HepG2 (cell line): ENCODE measurements around the gene ZNF618. TPM values are rescaled to one million over a fixed set of nuclear protein-coding genes. Genes with fewer than 3 reads are reported as not detected.

Experiments used
- ATAC-seq: fragments of 200-7000 bp; cut with Tn5 transposase; 3 replicates; pipeline ENCODE4 v1.9.1; 2020; ENCODE audit warnings: mild to moderate bottlenecking, moderate library complexity
- BruUV-seq: library from RNA; stranded (reverse); fragments of 400-500 nt; replicated peaks from 2 replicates; lab custom pipeline; 2021; lab: Mats Ljungman, UMichigan
- CTCF ChIA-PET: fragments of 300-600 bp; formaldehyde crosslinking; extraction: SDS; loops from one replicate; lab custom pipeline; 2021; ENCODE audit warnings: low total read pairs, inconsistent platforms, low intra/inter-chr PET ratio; lab: Yijun Ruan, JAX
- POLR2A ChIA-PET: fragments of 350-600 bp; sonication (Branson Sonifier 250); formaldehyde crosslinking; loops from one replicate; lab custom pipeline; 2020; ENCODE audit warnings: antibody characterized with exemption, inconsistent platforms; lab: Yijun Ruan, JAX
- DNase-seq: peaks from one replicate; pipeline ENCODE4 v3.0.0-alpha.2; 2015; ENCODE audit warnings: low spot score
- FAIRE-seq: peaks from 3 replicates; lab custom pipeline; 2011; peaks lifted over from hg19 to GRCh38; lab: Jason Lieb, UNC
- H2AFZ ChIP-seq: one replicate; pipeline ENCODE4 v1.6.1; 2011; ENCODE audit warnings: low read length, inconsistent platforms
- H3K27ac ChIP-seq: fragments of 300-600 bp; 3 replicates; pipeline ENCODE4 v1.8.0; 2011; ENCODE audit warnings: mixed run types, mild to moderate bottlenecking, mixed read lengths, low read length, inconsistent platforms; ENCODE audit not compliant: insufficient read depth; ENCODE audit errors: extremely low read length
- H3K27me3 ChIP-seq, 2 experiments: fragments of 200-600 bp in 1 of 2; 2 replicates in 1 of 2; 3 replicates in 1 of 2; pipeline versions ENCODE4 v1.6.0 to v1.8.0; 2011; ENCODE audit warnings: low read length in 2 of 2, mild to moderate bottlenecking in 2 of 2, moderate library complexity in 2 of 2, inconsistent platforms in 1 of 2; ENCODE audit not compliant: insufficient read depth in 2 of 2, control insufficient read depth in 1 of 2
- H3K36me3 ChIP-seq, 2 experiments: fragments of 200-600 bp in 1 of 2; replicated peaks in 1 of 2; 2 replicates in 1 of 2; 3 replicates in 1 of 2; pipeline versions ENCODE4 v1.5.1 to v1.8.0; 2011; ENCODE audit warnings: low read length in 2 of 2, inconsistent platforms in 1 of 2; ENCODE audit not compliant: insufficient read depth in 2 of 2, control insufficient read depth in 1 of 2
- H3K4me1 ChIP-seq: 2 replicates; pipeline ENCODE4 v1.5.1; 2012; ENCODE audit warnings: low read length, inconsistent platforms; ENCODE audit not compliant: insufficient read depth
- H3K4me2 ChIP-seq: 2 replicates; pipeline ENCODE4 v1.6.0; 2011; ENCODE audit warnings: low read depth, low read length, inconsistent platforms
- H3K4me3 ChIP-seq, 3 experiments: fragments of 200-600 bp in 1 of 3; sonication (generic), shearing (Covaris generic) in 1 of 3; replicated peaks in 1 of 3; 2 replicates each; pipeline ENCODE4 v1.5.1; 2011 to 2016; ENCODE audit warnings: low read length in 3 of 3, inconsistent platforms in 2 of 3, low read depth in 2 of 3, mild to moderate bottlenecking in 2 of 3, control low read depth in 1 of 3, mixed read lengths in 1 of 3; ENCODE audit not compliant: insufficient read depth in 1 of 3
- H3K79me2 ChIP-seq: one replicate; pipeline ENCODE4 v1.6.1; 2011; ENCODE audit warnings: low read length, inconsistent platforms; ENCODE audit not compliant: insufficient read depth
- H3K9ac ChIP-seq: 2 replicates; pipeline ENCODE4 v1.6.0; 2011; ENCODE audit warnings: mild to moderate bottlenecking, low read depth, low read length, inconsistent platforms; ENCODE audit not compliant: insufficient read depth
- H3K9me3 ChIP-seq: 2 replicates; pipeline ENCODE4 v1.5.1; 2012; ENCODE audit warnings: mild to moderate bottlenecking, low read length
- H4K20me1 ChIP-seq: 2 replicates; pipeline ENCODE4 v1.6.0; 2011; ENCODE audit warnings: inconsistent platforms, mild to moderate bottlenecking, low read length, moderate library complexity; ENCODE audit not compliant: insufficient read depth
- KDM4B ChIP-seq: sonication (generic); formaldehyde crosslinking; IDR thresholded peaks from 2 replicates; pipeline ENCODE4 v1.4.0; 2020; ENCODE audit warnings: missing genetic modification reagents
- SP5 ChIP-seq: IDR thresholded peaks from 2 replicates; pipeline ENCODE4 v1.6.1; 2016; ENCODE audit warnings: low read depth, borderline replicate concordance
- ZNF24 ChIP-seq: fragments of 450-650 bp; IDR thresholded peaks from 2 replicates; pipeline ENCODE4 v1.6.1; 2017; ENCODE audit warnings: antibody characterized with exemption, mild to moderate bottlenecking
- WGBS: methylation state at CpG from one replicate; pipeline ENCODE4 v1.1.6; 2017; ENCODE audit warnings: low lambda C conversion rate; 5-methylcytosine and 5-hydroxymethylcytosine counted together
- in situ Hi-C: cut with HindIII; loops from 2 replicates; pipeline ENCODE4 v1.10.0; 2017; ENCODE audit warnings: low pct_unique_long_range_greater_than_20kb; ENCODE audit not compliant: extremely low pct_ligation_motif_present
- intact Hi-C: fragments of 100-400 bp; cut with micrococcal nuclease; formaldehyde crosslinking; loops from one replicate; pipeline ENCODE4 v1.10.0; 2022; ENCODE audit not compliant: unreplicated experiment
- polyA plus RNA-seq, 8 experiments: library from polyadenylated mRNA; depleted of rRNA in 3 of 8; stranded (reverse) in 7 of 8; unstranded in 1 of 8; fragments of >200 nt; fragmentation: Illumina TruSeq in 4 of 8; extraction: Trizol in 4 of 8; gene quantifications; 2 replicates each; pipeline versions ENCODE4 v1.2.1 to v1.2.3, GENCODE V29; 2011 to 2016; ENCODE audit warnings: low read depth in 4 of 8, missing spikeins in 1 of 8, mixed read lengths in 1 of 8; ENCODE audit not compliant: insufficient read depth in 1 of 8
- total RNA-seq, 5 experiments: library from RNA; depleted of rRNA; stranded (reverse); fragments of >200 nt; fragmentation: Illumina TruSeq; extraction: Trizol; gene quantifications; 2 replicates each; pipeline ENCODE4 v1.2.3, GENCODE V29; 2016; ENCODE audit warnings: low read depth in 1 of 5
- TF ChIP-seq, protein P1 (sequence below): IDR thresholded peaks from 2 replicates; pipeline ENCODE4 v1.6.1; 2016; ENCODE audit warnings: missing compliant biosample characterization, missing genetic modification reagents, borderline replicate concordance
- TF ChIP-seq, protein P2 (sequence below): sonication (generic); formaldehyde crosslinking; IDR thresholded peaks from 2 replicates; pipeline ENCODE4 v1.4.0; 2020; ENCODE audit warnings: mild to moderate bottlenecking, missing genetic modification reagents
- TF ChIP-seq, protein P3 (sequence below): sonication (generic); formaldehyde crosslinking; IDR thresholded peaks from 2 replicates; pipeline ENCODE4 v1.4.0; 2020; ENCODE audit warnings: missing genetic modification reagents

Gene ZNF618
- total and polyA plus RNA-seq, 2 of the 13 experiments (the other 11 are each of a cell fraction or from before 2014, with no cell fraction given) = 0.07 TPM

DNA sequence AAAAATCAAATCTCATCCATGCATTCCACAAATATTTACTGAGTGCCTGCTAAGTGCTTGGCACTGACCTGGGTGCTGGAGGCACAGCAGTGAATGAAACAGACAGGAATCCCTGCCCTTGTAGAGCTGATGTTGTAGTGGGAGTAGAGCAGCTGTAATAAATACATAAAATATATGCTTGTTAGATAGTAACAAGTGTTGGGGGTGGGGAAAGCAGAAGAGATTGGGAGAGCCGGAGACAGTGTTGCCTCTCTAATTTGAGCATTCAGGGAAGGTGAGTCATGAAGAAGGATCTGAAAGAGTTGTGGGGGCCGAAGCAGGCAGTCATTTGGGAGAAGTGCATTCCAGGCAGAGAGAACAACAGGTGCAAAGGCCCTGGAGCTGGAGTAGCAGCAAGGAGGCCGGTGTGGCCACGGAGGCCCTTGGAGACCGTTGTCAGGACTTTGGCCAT lies 97.9 kb downstream of the ZNF618 start:
- ATAC-seq (no peak), FAIRE-seq (no peak)
- in situ Hi-C loops (no loop called here), intact Hi-C loops (no loop called here)
- ChIA-PET CTCF (no interaction called here), POLR2A (no interaction called here)
- H3K9me3 ChIP-seq = no peaks in the 10 kb centered on the region
- no peak overlapping the region for H3K27ac ChIP-seq
- WGBS = 13% methylated on average over 5 of the region's 5 CpGs
- H3K27me3 ChIP-seq = peaks cover 1 to 20% of the 10 kb centered on the region in 2 experiments; a peak in 2 of 5 replicates
- no TSS peak for BruUV-seq
- no peak overlapping the region for H3K4me2 ChIP-seq
- no peaks in the 10 kb centered on the region for H3K36me3 ChIP-seq
- no peaks in the 10 kb centered on the region for H3K4me1 ChIP-seq
- no peak for TF ChIP-seq SP5 (CRISPR knock-in tag)
- TF ChIP-seq ZNF24 = no peak
- TF ChIP-seq, protein P1, sequence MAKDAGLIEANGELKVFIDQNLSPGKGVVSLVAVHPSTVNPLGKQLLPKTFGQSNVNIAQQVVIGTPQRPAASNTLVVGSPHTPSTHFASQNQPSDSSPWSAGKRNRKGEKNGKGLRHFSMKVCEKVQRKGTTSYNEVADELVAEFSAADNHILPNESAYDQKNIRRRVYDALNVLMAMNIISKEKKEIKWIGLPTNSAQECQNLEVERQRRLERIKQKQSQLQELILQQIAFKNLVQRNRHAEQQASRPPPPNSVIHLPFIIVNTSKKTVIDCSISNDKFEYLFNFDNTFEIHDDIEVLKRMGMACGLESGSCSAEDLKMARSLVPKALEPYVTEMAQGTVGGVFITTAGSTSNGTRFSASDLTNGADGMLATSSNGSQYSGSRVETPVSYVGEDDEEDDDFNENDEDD (CRISPR knock-in tag) = no peak
- TF ChIP-seq, protein P2, sequence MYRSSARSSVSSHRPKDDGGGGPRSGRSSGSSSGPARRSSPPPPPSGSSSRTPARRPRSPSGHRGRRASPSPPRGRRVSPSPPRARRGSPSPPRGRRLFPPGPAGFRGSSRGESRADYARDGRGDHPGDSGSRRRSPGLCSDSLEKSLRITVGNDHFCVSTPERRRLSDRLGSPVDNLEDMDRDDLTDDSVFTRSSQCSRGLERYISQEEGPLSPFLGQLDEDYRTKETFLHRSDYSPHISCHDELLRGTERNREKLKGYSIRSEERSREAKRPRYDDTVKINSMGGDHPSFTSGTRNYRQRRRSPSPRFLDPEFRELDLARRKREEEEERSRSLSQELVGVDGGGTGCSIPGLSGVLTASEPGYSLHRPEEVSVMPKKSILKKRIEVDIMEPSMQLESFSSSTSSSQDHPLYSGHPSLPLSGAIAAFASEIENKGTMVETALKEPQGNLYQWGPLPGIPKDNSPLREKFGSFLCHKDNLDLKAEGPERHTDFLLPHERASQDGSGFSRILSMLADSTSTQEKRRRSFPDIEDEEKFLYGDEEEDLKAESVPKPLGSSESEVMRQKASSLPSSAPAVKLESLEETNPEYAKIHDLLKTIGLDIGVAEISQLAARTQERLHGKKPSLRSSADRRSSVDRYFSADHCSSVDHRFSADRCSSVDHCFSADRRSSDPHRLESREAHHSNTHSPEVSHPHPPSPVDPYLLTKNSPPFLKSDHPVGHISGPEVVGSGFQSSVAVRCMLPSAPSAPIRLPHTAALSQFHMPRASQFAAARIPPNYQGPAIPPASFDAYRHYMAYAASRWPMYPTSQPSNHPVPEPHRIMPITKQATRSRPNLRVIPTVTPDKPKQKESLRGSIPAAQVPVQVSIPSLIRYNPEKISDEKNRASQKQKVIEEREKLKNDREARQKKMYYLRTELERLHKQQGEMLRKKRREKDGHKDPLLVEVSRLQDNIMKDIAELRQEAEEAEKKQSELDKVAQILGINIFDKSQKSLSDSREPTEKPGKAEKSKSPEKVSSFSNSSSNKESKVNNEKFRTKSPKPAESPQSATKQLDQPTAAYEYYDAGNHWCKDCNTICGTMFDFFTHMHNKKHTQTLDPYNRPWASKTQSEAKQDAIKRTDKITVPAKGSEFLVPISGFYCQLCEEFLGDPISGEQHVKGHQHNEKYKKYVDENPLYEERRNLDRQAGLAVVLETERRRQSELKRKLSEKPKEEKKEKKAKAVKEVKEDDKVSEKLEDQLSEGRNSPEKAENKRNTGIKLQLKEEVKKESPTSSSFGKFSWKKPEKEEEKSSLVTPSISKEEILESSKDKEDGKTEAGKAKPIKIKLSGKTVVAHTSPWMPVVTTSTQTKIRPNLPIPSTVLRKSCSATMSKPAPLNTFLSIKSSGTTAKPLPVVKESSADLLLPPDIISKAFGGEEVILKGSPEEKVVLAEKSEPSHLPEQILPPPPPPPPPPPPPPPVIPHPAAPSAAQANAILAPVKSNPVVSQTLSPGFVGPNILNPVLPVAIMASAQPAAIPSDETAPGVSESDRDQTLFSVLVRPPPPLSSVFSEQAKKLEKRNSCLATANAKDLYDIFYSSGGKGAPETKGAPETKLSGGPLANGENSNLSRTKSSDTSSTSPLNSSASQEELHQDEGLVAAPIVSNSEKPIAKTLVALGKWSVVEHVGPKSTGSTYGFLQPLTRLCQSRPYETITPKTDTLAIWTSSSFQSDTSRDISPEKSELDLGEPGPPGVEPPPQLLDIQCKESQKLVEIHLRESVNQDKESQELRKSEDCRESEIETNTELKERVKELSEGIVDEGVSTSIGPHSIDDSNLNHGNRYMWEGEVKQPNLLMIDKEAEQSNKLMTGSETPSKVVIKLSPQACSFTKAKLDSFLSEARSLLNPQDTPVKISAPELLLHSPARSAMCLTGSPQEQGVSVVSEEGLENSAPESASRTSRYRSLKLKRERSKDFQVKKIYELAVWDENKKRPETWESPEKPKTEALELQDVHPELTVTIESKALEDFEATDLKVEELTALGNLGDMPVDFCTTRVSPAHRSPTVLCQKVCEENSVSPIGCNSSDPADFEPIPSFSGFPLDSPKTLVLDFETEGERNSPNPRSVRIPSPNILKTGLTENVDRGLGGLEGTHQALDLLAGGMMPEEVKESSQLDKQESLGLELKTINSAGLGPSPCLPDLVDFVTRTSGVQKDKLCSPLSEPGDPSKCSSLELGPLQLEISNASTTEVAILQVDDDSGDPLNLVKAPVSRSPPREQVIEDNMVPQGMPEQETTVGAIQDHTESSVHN (CRISPR knock-in tag) = no peak
- no peak for TF ChIP-seq KDM4B (CRISPR knock-in tag)
- TF ChIP-seq, protein P3, sequence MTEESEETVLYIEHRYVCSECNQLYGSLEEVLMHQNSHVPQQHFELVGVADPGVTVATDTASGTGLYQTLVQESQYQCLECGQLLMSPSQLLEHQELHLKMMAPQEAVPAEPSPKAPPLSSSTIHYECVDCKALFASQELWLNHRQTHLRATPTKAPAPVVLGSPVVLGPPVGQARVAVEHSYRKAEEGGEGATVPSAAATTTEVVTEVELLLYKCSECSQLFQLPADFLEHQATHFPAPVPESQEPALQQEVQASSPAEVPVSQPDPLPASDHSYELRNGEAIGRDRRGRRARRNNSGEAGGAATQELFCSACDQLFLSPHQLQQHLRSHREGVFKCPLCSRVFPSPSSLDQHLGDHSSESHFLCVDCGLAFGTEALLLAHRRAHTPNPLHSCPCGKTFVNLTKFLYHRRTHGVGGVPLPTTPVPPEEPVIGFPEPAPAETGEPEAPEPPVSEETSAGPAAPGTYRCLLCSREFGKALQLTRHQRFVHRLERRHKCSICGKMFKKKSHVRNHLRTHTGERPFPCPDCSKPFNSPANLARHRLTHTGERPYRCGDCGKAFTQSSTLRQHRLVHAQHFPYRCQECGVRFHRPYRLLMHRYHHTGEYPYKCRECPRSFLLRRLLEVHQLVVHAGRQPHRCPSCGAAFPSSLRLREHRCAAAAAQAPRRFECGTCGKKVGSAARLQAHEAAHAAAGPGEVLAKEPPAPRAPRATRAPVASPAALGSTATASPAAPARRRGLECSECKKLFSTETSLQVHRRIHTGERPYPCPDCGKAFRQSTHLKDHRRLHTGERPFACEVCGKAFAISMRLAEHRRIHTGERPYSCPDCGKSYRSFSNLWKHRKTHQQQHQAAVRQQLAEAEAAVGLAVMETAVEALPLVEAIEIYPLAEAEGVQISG (CRISPR knock-in tag) = no peak
- TF ChIP-seq, all 625 proteins: peak for 0
- no peak for DNase-seq
- no peak overlapping the region for H3K9ac ChIP-seq
- 0 out of 2 replicates have a peak, but pooled peaks cover 2% of the 10 kb centered on the region for H4K20me1 ChIP-seq
- no peak overlapping the region for H2AFZ ChIP-seq
- H3K4me3 ChIP-seq = no peak overlapping the region
- H3K79me2 ChIP-seq = no peaks in the 10 kb centered on the region
